ENCODE results near the gene WBP2.

DNA sequence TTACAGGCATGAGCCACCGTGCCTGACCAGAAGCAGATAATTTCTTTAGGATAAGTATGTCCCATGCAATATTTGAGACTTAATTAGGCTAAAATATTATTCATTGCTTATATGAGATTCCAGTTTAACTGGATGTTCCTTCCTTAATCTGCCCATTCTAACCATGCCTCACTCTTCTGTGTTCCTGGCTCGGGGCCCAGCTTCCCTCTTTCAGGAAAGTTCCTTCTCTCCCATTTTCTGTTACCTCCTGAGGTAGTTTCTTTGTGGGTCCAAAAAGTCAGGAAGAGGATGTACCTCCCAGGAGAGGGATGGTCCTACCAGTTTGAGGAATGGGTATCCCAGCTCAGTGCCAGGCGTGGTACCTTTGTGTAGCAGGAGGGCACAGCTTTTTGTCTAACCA lies 47.3 kb downstream of the WBP2 start:
- no peak for TF ChIP-seq ZNF343 (CRISPR knock-in tag; IDR thresholded peaks at IDR 0.05)
- no peak for TF ChIP-seq GABPA (IDR thresholded peaks at IDR 0.05; ENCODE audit: low read depth, low read length)
- no peak for TF ChIP-seq GABPA (CRISPR knock-in tag; IDR thresholded peaks at IDR 0.05; ENCODE audit: low read depth)
- TF ChIP-seq NFYB (CRISPR knock-in tag; IDR thresholded peaks at IDR 0.05): no peak
- no peak for TF ChIP-seq EHMT2 (IDR thresholded peaks at IDR 0.05; ENCODE audit: borderline replicate concordance, low read depth, low read length)
- TF ChIP-seq ASH2L (IDR thresholded peaks at IDR 0.05; ENCODE audit: insufficient read length, low read depth, low read length): no peak
- TF ChIP-seq POLR2A (IDR thresholded peaks at IDR 0.05; ENCODE audit: insufficient read depth in 1 of 2, low read depth in 2 of 2, low read length in 2 of 2): no peak
- TF ChIP-seq, protein P1, sequence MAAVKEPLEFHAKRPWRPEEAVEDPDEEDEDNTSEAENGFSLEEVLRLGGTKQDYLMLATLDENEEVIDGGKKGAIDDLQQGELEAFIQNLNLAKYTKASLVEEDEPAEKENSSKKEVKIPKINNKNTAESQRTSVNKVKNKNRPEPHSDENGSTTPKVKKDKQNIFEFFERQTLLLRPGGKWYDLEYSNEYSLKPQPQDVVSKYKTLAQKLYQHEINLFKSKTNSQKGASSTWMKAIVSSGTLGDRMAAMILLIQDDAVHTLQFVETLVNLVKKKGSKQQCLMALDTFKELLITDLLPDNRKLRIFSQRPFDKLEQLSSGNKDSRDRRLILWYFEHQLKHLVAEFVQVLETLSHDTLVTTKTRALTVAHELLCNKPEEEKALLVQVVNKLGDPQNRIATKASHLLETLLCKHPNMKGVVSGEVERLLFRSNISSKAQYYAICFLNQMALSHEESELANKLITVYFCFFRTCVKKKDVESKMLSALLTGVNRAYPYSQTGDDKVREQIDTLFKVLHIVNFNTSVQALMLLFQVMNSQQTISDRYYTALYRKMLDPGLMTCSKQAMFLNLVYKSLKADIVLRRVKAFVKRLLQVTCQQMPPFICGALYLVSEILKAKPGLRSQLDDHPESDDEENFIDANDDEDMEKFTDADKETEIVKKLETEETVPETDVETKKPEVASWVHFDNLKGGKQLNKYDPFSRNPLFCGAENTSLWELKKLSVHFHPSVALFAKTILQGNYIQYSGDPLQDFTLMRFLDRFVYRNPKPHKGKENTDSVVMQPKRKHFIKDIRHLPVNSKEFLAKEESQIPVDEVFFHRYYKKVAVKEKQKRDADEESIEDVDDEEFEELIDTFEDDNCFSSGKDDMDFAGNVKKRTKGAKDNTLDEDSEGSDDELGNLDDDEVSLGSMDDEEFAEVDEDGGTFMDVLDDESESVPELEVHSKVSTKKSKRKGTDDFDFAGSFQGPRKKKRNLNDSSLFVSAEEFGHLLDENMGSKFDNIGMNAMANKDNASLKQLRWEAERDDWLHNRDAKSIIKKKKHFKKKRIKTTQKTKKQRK (IDR thresholded peaks at IDR 0.05; ENCODE audit: low read length): no peak
- no peak for TF ChIP-seq POLR2G (IDR thresholded peaks at IDR 0.05; ENCODE audit: low read depth, low read length)
- TF ChIP-seq, protein P2, sequence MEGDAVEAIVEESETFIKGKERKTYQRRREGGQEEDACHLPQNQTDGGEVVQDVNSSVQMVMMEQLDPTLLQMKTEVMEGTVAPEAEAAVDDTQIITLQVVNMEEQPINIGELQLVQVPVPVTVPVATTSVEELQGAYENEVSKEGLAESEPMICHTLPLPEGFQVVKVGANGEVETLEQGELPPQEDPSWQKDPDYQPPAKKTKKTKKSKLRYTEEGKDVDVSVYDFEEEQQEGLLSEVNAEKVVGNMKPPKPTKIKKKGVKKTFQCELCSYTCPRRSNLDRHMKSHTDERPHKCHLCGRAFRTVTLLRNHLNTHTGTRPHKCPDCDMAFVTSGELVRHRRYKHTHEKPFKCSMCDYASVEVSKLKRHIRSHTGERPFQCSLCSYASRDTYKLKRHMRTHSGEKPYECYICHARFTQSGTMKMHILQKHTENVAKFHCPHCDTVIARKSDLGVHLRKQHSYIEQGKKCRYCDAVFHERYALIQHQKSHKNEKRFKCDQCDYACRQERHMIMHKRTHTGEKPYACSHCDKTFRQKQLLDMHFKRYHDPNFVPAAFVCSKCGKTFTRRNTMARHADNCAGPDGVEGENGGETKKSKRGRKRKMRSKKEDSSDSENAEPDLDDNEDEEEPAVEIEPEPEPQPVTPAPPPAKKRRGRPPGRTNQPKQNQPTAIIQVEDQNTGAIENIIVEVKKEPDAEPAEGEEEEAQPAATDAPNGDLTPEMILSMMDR (CRISPR knock-in tag; IDR thresholded peaks at IDR 0.05): no peak

Data from HepG2 (cell line).